IMR-90 (cell line): ENCODE results near the gene C1QTNF5. TPM values are rescaled to one million over a fixed set of nuclear protein-coding genes. Genes with fewer than 3 reads are reported as not detected.
A peak's percentile ranks its signal among the peaks of the same experiment; 100 is the strongest.

Experiments
- ATAC-seq: fragments of 200-7000 bp; cut with Tn5 transposase; 2 replicates; pipeline ENCODE4 v1.9.1; 2020; ENCODE audit warnings: low read depth, mild to moderate bottlenecking, moderate library complexity
- BruUV-seq: library from RNA; stranded (reverse); fragments of 400-500 nt; replicated peaks from 2 replicates; lab custom pipeline; 2021; lab: Mats Ljungman, UMichigan
- CTCF ChIA-PET: fragments of 300-600 bp; formaldehyde crosslinking; extraction: SDS; loops from one replicate; lab custom pipeline; 2021; ENCODE audit warnings: antibody characterized with exemption; lab: Yijun Ruan, JAX
- POLR2A ChIA-PET: fragments of 300-600 bp; sonication (Branson Sonifier 250); formaldehyde crosslinking; loops from one replicate; lab custom pipeline; 2022; ENCODE audit warnings: antibody characterized with exemption; ENCODE audit not compliant: unreplicated experiment; lab: Charles Lee
- DNase-seq: peaks from one replicate; pipeline ENCODE4 v3.0.0; 2013
- H2AFZ ChIP-seq: replicated peaks from 2 replicates; pipeline ENCODE3; 2013; ENCODE audit warnings: low read length, mild to moderate bottlenecking; ENCODE audit not compliant: poor library complexity
- H2AK5ac ChIP-seq: 2 replicates; pipeline ENCODE4 v1.6.1; 2013; ENCODE audit warnings: low read depth, low read length, inconsistent platforms
- H2AK9ac ChIP-seq: replicated peaks from 2 replicates; pipeline ENCODE3; 2013; ENCODE audit warnings: mild to moderate bottlenecking, low read depth, low read length, moderate library complexity; ENCODE audit not compliant: poor library complexity
- H2BK120ac ChIP-seq: 2 replicates; pipeline ENCODE4 v1.6.1; 2013; ENCODE audit warnings: low read depth, low read length, inconsistent platforms
- H2BK15ac ChIP-seq: 3 replicates; pipeline ENCODE4 v1.6.1; 2013; ENCODE audit warnings: low read depth, low read length, inconsistent platforms
- H2BK20ac ChIP-seq: 2 replicates; pipeline ENCODE4 v1.6.1; 2013; ENCODE audit warnings: low read depth, mild to moderate bottlenecking, inconsistent platforms, low read length, moderate library complexity
- H2BK5ac ChIP-seq: 2 replicates; pipeline ENCODE4 v1.6.1; 2013; ENCODE audit warnings: mild to moderate bottlenecking, low read depth, low read length, inconsistent platforms; ENCODE audit not compliant: poor library complexity, severe bottlenecking
- H3K14ac ChIP-seq: replicated peaks from 2 replicates; pipeline ENCODE4 v1.6.1; 2013; ENCODE audit warnings: low read depth, low read length, inconsistent platforms
- H3K18ac ChIP-seq: 2 replicates; pipeline ENCODE4 v1.6.1; 2013; ENCODE audit warnings: low read depth, low read length, control low read depth
- H3K23ac ChIP-seq: 2 replicates; pipeline ENCODE4 v1.6.1; 2013; ENCODE audit warnings: low read depth, low read length, inconsistent platforms
- H3K27ac ChIP-seq: 2 replicates; pipeline ENCODE4 v1.5.1; 2013; ENCODE audit warnings: mild to moderate bottlenecking, control low read depth, low read length; ENCODE audit not compliant: insufficient read depth
- H3K27me3 ChIP-seq: 2 replicates; pipeline ENCODE4 v1.6.1; 2013; ENCODE audit warnings: low read length; ENCODE audit not compliant: control insufficient read depth, insufficient read depth
- H3K36me3 ChIP-seq: 2 replicates; pipeline ENCODE4 v1.6.1; 2013; ENCODE audit warnings: low read length, mixed read lengths; ENCODE audit not compliant: control insufficient read depth, insufficient read depth
- H3K4ac ChIP-seq: 2 replicates; pipeline ENCODE4 v1.6.1; 2013; ENCODE audit warnings: low read depth, low read length, inconsistent platforms
- H3K4me1 ChIP-seq: 2 replicates; pipeline ENCODE4 v1.6.1; 2013; ENCODE audit warnings: low read length, mixed read lengths; ENCODE audit not compliant: control insufficient read depth, insufficient read depth
- H3K4me2 ChIP-seq: 2 replicates; pipeline ENCODE4 v1.6.1; 2013; ENCODE audit warnings: low read depth, mild to moderate bottlenecking, control low read depth, low read length, moderate library complexity
- H3K4me3 ChIP-seq: 2 replicates; pipeline ENCODE4 v1.5.1; 2013; ENCODE audit warnings: low read depth, mild to moderate bottlenecking, control low read depth, low read length, moderate library complexity; ENCODE audit not compliant: insufficient read depth
- H3K56ac ChIP-seq: 2 replicates; pipeline ENCODE4 v1.6.1; 2013; ENCODE audit warnings: low read length, inconsistent platforms; ENCODE audit not compliant: insufficient read depth; ENCODE audit errors: extremely low read depth
- H3K79me1 ChIP-seq, 2 experiments: 2 replicates each; pipeline ENCODE4 v1.6.1; 2013; ENCODE audit warnings: low read length in 2 of 2, inconsistent platforms in 1 of 2, low read depth in 1 of 2
- H3K9ac ChIP-seq: 2 replicates; pipeline ENCODE4 v1.6.1; 2013; ENCODE audit warnings: low read depth, low read length, control low read depth
- H3K9me1 ChIP-seq: 2 replicates; pipeline ENCODE4 v1.6.1; 2013; ENCODE audit warnings: low read length, inconsistent platforms; ENCODE audit not compliant: insufficient read depth
- H3K9me3 ChIP-seq: 2 replicates; pipeline ENCODE4 v1.6.1; 2013; ENCODE audit warnings: low read length; ENCODE audit not compliant: control insufficient read depth, insufficient read depth
- H4K20me1 ChIP-seq: 2 replicates; pipeline ENCODE4 v1.6.1; 2013; ENCODE audit warnings: low read length, inconsistent platforms; ENCODE audit not compliant: insufficient read depth
- H4K5ac ChIP-seq: 2 replicates; pipeline ENCODE4 v1.6.1; 2013; ENCODE audit warnings: mild to moderate bottlenecking, low read depth, low read length, control low read depth
- H4K8ac ChIP-seq, 2 experiments: 2 replicates each; pipeline ENCODE4 v1.6.1; 2013; ENCODE audit warnings: low read depth in 2 of 2, low read length in 2 of 2, control low read depth in 1 of 2, inconsistent platforms in 1 of 2
- H4K91ac ChIP-seq: 2 replicates; pipeline ENCODE4 v1.6.1; 2013; ENCODE audit warnings: low read depth, low read length, inconsistent platforms; ENCODE audit not compliant: insufficient read depth
- CEBPB ChIP-seq: IDR thresholded peaks from 2 replicates; pipeline ENCODE4 v1.6.1; 2012; ENCODE audit warnings: low read depth, low read length, improper control_type of control experiment
- FOS ChIP-seq: fragments of 150-350 bp; IDR thresholded peaks from 2 replicates; pipeline ENCODE4 v1.6.1; 2016; ENCODE audit warnings: low read depth, low read length
- RCOR1 ChIP-seq: IDR thresholded peaks from 2 replicates; pipeline ENCODE4 v1.6.1; 2012; ENCODE audit warnings: mild to moderate bottlenecking, low read length, improper control_type of control experiment; ENCODE audit not compliant: insufficient replicate concordance
- RFX5 ChIP-seq: IDR thresholded peaks from 2 replicates; pipeline ENCODE4 v1.8.0; 2012; ENCODE audit warnings: low read depth, mild to moderate bottlenecking, low read length, moderate library complexity
- WGBS, 2 experiments: methylation state at CpG; one replicate each; pipeline versions ENCODE4 v1.1.5 to v1.1.7; 2013; ENCODE audit warnings: missing lambda C conversion rate in 2 of 2; ENCODE audit not compliant: insufficient read length in 1 of 2; ENCODE audit errors: extremely low coverage in 2 of 2; 5-methylcytosine and 5-hydroxymethylcytosine counted together
- dilution Hi-C: fragments of 300-500 bp; cut with HindIII; formaldehyde crosslinking; loops from one replicate; pipeline ENCODE4 v1.14.3; 2018; ENCODE audit warnings: low sequenced_read_pairs; ENCODE audit not compliant: unreplicated experiment
- in situ Hi-C: fragments of 300-500 bp; cut with MboI; formaldehyde crosslinking; loops from 3 replicates; pipeline ENCODE4 v1.14.3; 2019; ENCODE audit warnings: low sequenced_read_pairs, inconsistent platforms, mixed read lengths
- intact Hi-C: fragments of 100-400 bp; cut with micrococcal nuclease; formaldehyde crosslinking; loops from 2 replicates; pipeline ENCODE4 v1.10.0; 2022
- polyA plus RNA-seq, 3 experiments: library from polyadenylated mRNA; depleted of rRNA; stranded (reverse); fragments of >200 nt; gene quantifications; 2 replicates each; pipeline ENCODE4 v1.2.3, GENCODE V29; 2012; ENCODE audit warnings: low replicate concordance in 1 of 3
- total RNA-seq: library from RNA; depleted of rRNA; stranded (reverse); fragments of >200 nt; gene quantifications from 2 replicates; pipeline ENCODE4 v1.2.3, GENCODE V29; 2012

C1QTNF5 gene
- total and polyA plus RNA-seq, 2 of the 4 experiments (the other 2 are of a cell fraction) = 2.0 to 5.4 TPM

GRCh38 chr11:119306373-119306890, 34.3 kb downstream of the C1QTNF5 start:
- dilution Hi-C loops = no loop called here
- H3K23ac ChIP-seq = no peak overlapping the region
- no peak overlapping the region for H3K4me3 ChIP-seq
- H4K5ac ChIP-seq = no peak overlapping the region
- no peaks in the 10 kb centered on the region for H3K9me3 ChIP-seq
- in situ Hi-C loops = no loop called here
- H2BK20ac ChIP-seq = no peak overlapping the region
- peak overlapping the region; percentile 34; the same call in 1 of the 2 replicates for H2AK5ac ChIP-seq
- H3K18ac ChIP-seq = no peak overlapping the region
- peak; percentile 42 for DNase-seq
- H3K4me2 ChIP-seq = no peak overlapping the region
- intact Hi-C loops = no loop called here
- peaks cover 49% of the 10 kb centered on the region for H3K36me3 ChIP-seq
- WGBS, 2 experiments = no CpG with 5 or more reads among the region's 5 CpGs
- peak overlapping the region; percentile 56 for H2AK9ac ChIP-seq
- H3K27ac ChIP-seq = peak overlapping the region; percentile 11; the same call in 1 of the 2 replicates
- BruUV-seq = no TSS peak
- no peak overlapping the region for H4K91ac ChIP-seq
- ChIA-PET CTCF (interaction anchor here (0.9 to 1.1 kb wide), 2 partner anchors 9 to 34 kb away, joined by 4 read pairs; no protein-coding TSS in a partner anchor), POLR2A (no interaction called here)
- H2AFZ ChIP-seq = peak overlapping the region; percentile 23
- H3K27me3 ChIP-seq = no peaks in the 10 kb centered on the region
- TF ChIP-seq RCOR1 (no peak), FOS (no peak), RFX5 (no peak), CEBPB (peak; percentile 74)
- peak overlapping the region; percentile 1 for H2BK5ac ChIP-seq
- H2BK120ac ChIP-seq = no peak overlapping the region
- ATAC-seq = peak; percentile 55
- H3K9me1 ChIP-seq = peaks cover 13% of the 10 kb centered on the region
- H3K56ac ChIP-seq = no peak overlapping the region
- H4K20me1 ChIP-seq = peaks cover 7% of the 10 kb centered on the region
- H3K14ac ChIP-seq = no peak overlapping the region; the same call in 1 of the 2 replicates
- peak overlapping the region; percentile 49 for H3K4ac ChIP-seq
- H3K9ac ChIP-seq = no peak overlapping the region
- peaks cover 8% of the 10 kb centered on the region for H3K4me1 ChIP-seq
- 0 out of 4 replicates have a peak overlapping the region, but pooled peaks of 1 of the 2 experiments have one; percentile 16 for H4K8ac ChIP-seq
- peaks cover 11 to 39% of the 10 kb centered on the region in 2 experiments; a peak in 2 of 4 replicates for H3K79me1 ChIP-seq
- H2BK15ac ChIP-seq = 0 out of 3 replicates have a peak overlapping the region, but pooled peaks have one; percentile 20
